ENCODE results near the gene CCL19.

GRCh38 chr9:34710023-34710422, 18.9 kb upstream of the CCL19 start, which contains the start of gene CCL21:
- no peak for TF ChIP-seq CTCF (IDR thresholded peaks at IDR 0.05; ENCODE audit: insufficient read depth, low read length, poor library complexity, severe bottlenecking)
- no peak for TF ChIP-seq EZH2phosphoT487 (conservative IDR thresholded peaks at IDR 0.05; ENCODE audit: low read length)

Measured in SU-DHL-6 (cell line).